GM11168 (cell line): ENCODE data around the gene IFT20.
"Not testable (repeated sequence)": the region's sequence is repeated elsewhere in the genome, so short reads cannot be mapped to it uniquely, and the experiment has no call there.

Experiments
- in situ Hi-C: fragments of 300-500 bp; cut with MboI; formaldehyde crosslinking; loops from one replicate; pipeline ENCODE4 v1.12.0; 2022; ENCODE audit warnings: low sequenced_read_pairs; ENCODE audit not compliant: unreplicated experiment

The IFT20 gene

DNA sequence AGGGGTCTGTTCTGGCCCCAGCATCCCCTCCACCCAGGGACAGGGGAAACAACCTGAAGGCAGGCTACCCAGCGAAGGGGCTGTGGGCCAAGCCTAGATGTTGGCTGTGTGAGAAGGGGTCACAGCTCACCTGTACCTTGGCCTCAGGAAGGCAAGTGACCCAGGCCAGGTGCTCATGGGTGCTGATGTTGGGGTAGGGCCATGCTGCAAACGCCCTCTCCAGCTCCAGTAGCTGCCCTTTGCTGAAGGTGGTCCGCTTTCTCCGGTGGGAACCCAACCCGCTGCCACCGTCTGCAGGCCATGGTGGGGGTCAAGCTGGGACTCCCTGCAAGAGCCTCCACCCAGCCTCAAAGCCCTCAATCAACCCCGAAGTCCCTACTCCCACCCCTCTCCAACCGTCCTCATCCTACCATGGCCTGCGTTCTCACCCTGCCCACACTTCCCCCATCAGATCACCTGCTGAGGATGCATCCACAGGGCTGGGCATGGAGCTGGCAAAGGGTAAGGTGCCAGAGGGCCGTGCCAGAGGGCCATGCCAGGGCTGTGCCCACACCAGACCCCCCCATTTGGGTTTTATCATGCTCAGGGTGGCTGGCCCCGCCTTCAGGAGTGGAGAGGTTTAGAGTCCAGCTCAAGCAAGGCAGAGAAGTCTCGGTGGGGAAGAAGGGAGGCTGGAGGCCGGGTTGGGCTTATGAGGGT lies 29.5 kb upstream of the IFT20 start, which contains the start of gene SEBOX:
SEBOX (minus strand) TSS at position 535 of the 699 bp plus-strand sequence; CDS start at position 487, 48 bp downstream.
- in situ Hi-C loops: no loop called here

DNA sequence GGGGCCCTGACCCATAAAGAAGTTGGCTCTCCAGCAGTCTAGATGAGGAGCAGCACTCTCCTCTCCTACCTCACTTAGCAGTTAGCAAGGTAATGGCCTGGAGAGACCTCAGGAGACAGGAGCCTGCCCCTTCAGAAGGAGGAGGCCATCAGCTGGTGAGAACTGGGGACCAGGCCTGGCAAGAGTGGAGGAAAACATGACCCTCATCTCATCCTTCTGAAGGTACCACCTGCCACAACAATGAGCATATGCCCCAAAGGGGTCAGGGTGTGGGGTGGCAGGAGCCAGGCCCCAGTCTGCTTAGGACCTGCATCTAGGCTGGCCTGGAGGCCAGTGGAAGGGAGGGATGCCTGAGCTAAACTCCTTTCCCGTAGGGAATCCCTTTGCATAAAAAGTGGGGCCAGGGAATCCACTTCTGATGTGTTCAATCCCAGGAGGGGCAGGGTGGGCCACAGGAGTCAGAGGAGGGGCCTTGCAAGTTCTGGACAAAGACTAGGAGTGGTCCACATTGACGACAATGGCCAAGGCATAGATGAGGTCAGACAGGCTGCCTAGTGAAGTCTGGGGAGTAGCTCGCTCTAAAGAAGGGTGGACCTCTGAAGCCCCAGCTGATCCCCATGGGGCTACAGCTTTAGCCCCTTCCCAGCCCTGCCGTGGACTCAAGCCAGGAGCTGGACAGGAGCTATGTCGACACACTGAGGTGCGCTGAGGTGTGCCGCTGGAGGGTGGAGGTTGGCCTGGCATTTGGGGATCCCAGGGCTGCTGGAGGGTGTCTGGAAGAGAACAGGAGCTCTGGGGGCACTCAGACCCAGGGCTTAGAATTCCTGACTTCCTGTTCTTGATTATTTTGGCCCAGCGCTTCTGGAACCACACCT lies 28.7 kb upstream of the IFT20 start:
- in situ Hi-C loops: no loop called here

DNA sequence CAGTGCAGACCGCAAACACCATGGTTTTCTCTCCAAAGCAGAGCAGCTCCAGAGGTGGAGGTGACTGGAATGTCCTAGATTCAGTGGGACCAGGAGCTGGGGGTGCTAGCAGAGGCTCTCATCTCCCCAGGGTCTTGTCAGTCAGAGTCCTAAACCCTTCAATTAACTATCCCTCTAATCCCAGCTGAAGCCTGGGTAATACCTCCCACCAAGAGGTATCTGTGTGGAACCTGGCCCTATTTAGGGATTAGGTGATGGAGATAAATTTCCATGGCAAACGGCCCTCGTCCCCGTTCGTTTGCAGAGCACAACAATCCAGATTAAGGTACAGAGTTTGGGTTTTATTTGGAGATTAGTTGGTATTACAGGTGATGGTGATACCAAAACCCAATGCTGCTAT lies 27.9 kb upstream of the IFT20 start:
- in situ Hi-C loops: no loop called here

- in situ Hi-C loops: no loop called here
These were observed 22.6 kb upstream of the IFT20 start for GRCh38 chr17:28357901-28358197.

- in situ Hi-C loops: no loop called here
These were observed 22.0 kb upstream of the IFT20 start, which contains the start of gene POLDIP2 for GRCh38 chr17:28357061-28357900. Gene POLDIP2, minus strand, starts transcription at chr17:28357527. Its CDS starts 79 bp downstream, at chr17:28357448.

DNA sequence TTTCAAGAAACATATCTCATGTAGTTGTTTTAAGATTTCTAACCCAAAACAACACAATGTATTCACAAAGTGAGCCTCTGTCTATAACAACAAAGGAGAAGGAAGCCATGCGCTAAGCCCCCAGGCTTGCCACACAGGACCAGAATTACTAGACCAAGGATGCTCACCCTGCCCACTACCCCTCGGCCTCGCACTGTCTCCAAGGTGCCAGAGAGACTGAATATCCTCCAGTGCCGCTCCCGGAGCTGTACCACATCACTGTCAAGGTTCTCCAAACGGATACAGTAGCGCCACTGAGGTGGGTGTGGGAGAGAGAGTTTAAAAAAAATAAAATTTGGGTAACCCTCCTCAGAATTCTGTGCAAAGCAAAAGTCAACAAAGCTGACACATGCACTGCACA lies 15.0 kb upstream of the IFT20 start:
- in situ Hi-C loops: no loop called here

DNA sequence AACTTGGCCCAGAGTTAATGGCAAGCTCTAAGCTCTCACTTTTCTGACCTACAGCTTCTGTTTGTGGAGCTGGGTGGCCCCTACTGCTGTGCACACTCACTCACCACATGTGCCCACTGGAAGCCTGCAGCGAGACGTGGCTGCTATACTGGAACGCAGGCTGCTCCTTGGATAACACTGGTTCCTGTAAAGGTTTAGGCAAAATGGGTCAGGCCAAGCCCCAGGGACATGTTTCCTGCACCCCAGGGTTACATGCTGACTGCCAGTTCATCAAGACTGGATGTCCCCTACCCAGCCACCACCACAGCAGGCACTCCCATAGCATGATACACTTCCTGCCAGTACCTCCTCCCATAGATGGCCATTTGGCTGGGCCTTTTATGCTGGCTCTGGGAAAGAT lies 13.7 kb upstream of the IFT20 start:
- in situ Hi-C loops: no loop called here

GRCh38 chr17:28347261-28347891 lies 12.1 kb upstream of the IFT20 start:
- in situ Hi-C loops: no loop called here

- in situ Hi-C loops: no loop called here
These were observed 11.5 kb upstream of the IFT20 start for GRCh38 chr17:28346746-28347246.

- in situ Hi-C loops: no loop called here
These were observed 10.9 kb upstream of the IFT20 start for GRCh38 chr17:28346199-28346580.

DNA sequence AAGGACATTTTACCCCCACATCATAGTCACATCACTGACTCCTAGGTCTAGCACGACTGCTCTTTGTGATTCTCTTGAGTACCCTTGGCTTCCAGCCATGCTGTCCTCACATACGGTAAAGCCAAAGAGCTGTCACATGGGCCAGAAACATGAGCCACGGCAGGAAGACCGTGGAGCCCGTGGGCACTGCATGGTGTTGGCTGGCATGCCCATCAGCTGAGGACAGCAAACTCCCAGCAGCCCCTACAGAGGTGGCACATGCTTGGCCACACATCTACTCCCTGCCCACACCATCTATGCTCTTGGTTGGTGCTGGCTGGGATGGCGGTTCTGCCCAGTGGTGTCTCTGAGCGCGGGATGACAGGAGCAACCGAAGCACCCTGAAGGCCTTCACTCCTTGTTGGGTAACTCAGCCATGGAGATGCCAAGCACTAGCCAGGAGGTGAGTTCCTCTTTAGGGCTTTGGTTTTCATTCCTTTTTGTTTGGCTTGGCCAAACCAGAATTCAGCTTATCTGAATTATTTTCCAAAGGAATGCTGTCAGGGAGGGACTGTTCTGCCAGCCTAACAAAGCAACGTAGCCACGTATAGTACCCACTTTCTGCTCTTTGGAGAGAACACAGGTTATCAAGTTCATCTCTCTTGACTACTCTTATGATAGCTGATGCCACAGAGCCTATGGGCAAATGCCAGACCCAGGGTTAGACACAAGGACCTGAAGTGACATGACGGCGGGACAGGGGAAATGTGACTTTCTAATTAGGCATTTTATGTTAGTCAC lies 10.3 kb upstream of the IFT20 start:
- in situ Hi-C loops: no loop called here

GRCh38 chr17:28344435-28344901 lies 9.2 kb upstream of the IFT20 start:
- in situ Hi-C loops: no loop called here

DNA sequence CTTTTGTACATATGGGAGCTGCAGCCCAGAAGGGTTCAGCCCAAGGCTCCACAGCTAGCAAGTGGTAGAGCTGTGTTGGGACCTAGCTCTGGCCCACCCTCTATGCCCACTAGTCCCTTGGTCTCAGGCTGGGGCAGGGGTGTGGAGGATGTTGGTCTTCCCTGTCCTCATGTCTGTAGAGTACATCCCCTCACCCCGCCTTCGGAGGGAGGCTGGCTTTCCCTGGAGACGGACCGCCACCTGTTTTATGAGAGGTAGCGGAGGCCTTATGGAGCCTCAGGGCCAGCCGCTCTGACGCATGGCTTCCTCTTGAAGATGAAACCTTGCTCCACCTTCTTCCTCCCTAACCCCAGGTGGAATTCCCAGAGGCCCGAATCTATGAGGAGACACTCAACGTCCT lies 8.7 kb upstream of the IFT20 start:
- in situ Hi-C loops: no loop called here

DNA sequence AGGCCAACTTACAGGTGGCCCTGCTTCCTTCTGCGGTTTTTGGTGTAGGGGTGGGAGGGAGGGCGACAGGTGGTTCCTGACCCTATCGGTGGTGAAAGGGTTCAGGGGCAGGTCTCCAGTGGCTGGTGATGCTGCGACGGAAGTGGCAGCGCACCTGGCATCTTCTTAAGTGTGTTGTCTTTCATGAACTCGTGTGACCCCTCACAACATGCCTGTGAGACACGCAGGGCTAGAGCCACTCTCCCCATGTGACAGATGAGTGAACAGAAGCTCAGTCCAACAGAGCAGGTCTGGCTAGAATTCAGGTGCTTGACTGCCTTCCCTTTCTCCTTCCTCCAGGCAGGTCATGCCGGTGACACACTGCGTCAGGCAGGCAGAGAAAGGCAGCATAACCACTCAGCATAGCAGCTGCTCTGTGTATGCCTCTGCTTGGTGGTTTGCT lies 8.2 kb upstream of the IFT20 start:
- in situ Hi-C loops: no loop called here

- in situ Hi-C loops: no loop called here
These were observed 7.0 kb upstream of the IFT20 start for GRCh38 chr17:28342313-28342712.

DNA sequence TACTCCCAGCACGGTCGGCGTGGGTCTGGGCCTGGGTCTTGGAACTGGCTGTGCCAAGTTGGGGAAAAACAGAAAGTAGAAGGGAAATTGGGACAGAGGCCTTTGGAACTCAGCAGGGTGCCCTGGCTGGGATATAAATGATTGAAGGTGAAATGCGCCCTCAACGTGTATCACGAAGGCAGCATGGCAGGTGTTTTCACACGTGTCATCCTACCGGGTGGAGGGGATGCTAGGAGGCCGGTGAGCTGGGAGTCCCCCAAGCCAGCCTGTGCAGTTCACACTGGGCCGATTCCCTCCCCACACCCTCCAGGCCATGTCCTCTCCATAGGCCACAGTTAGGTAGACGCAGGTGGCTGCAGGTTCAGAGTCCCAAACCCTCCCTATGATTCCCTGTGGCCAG lies 6.2 kb upstream of the IFT20 start:
- in situ Hi-C loops: no loop called here

DNA sequence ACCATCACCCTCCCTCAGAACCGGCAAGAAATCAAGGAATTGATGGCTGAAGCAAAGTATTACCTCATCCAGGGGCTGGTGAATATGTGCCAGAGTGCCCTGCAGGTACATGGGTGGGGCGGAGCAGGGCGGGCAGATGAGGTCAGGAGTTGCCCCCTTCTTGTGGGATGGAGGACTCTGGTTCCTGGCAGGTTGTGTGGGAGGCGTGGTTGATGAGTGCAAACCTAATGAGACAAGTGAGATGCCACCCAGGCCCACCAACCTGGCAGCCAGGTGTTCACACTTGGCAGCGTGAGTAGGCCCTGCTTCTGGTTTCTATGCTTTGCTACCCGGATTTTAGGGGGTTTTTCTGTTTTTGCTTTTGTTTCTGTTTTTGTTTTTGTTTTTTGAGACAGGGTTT lies 5.1 kb upstream of the IFT20 start:
- in situ Hi-C loops: no loop called here

- in situ Hi-C loops: no loop called here
These were observed 4.2 kb upstream of the IFT20 start for GRCh38 chr17:28339431-28339830.

GRCh38 chr17:28338769-28339212 lies 3.5 kb upstream of the IFT20 start:
- in situ Hi-C loops: not testable (repeated sequence)
